Erythroblast (primary cell): ENCODE data around the gene MAN2C1.
A peak's percentile ranks its signal among the peaks of the same experiment; 100 is the strongest.
"Not testable (repeated sequence)": the region's sequence is repeated elsewhere in the genome, so short reads cannot be mapped to it uniquely, and the experiment has no call there.

Experiments used
- DNase-seq, 2 experiments: peaks; one replicate each; lab custom pipeline; 2025; lab: John Stamatoyannopoulos, UW
- GATA1 ChIP-seq: IDR thresholded peaks from 2 replicates; pipeline ENCODE4 v1.6.1; 2011; ENCODE audit warnings: low read depth, mild to moderate bottlenecking, control low read depth, low read length, moderate library complexity
- POLR2A ChIP-seq: IDR thresholded peaks from 2 replicates; pipeline ENCODE4 v1.6.1; 2011; ENCODE audit warnings: mild to moderate bottlenecking, low read length

Gene MAN2C1

GRCh38 chr15:75346796-75347221 is 21.6 kb downstream of the MAN2C1 start, which contains the start of gene NEIL1:
NEIL1 (plus strand) TSS chr15:75347039; CDS start chr15:75348906, 1,867 bp downstream.
- DNase-seq, result no peak
- TF ChIP-seq GATA1 (no peak), POLR2A (no peak)

DNA sequence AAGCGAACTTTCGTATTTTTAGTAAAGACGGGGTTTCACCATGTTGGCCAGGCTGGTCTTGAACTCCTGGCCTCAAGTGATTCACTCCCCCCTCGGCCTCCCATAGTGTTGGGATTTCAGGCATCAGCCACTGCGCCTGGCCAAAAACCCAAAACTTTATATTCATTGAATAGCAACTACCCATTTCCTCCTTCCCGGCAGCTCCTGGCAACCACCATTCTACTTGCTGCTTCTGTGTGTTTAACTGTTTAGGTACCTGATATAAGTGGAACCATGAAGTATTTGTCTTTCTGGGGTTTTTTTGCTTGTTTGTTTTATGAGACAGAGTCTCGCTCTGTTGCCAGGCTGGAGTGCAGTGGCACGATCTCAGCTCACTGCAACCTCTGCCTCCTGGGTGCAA is 24.5 kb downstream of the MAN2C1 start:
- not testable (repeated sequence) for DNase-seq

DNA sequence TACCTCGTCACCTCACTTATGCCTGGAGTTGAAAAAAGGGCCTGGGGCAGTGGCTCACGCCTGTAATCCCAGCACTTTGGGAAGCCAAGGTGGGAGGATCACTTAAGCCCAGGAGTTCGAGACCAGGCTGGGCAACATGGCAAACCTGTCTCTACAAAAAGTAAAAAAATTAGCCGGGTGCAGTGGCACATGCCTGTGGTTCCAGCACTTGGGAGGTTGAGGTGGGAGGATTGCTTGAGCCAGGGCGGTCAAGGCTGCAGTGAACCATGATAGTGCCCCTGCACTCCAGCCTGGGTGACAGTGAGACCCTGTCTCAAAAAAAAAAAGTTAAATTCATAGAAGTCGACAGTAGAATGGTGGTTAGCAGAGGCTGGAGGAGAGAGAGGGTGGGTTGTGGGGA is 26.2 kb downstream of the MAN2C1 start:
- TF ChIP-seq GATA1, result no peak
- TF ChIP-seq POLR2A, result no peak

GRCh38 chr15:75339531-75340240 is 28.7 kb downstream of the MAN2C1 start:
- no peak for DNase-seq
- TF ChIP-seq GATA1 (no peak), POLR2A (no peak)

More for the DNA sequence above, 26.2 kb downstream of the MAN2C1 start:
- no peak for DNase-seq

DNA sequence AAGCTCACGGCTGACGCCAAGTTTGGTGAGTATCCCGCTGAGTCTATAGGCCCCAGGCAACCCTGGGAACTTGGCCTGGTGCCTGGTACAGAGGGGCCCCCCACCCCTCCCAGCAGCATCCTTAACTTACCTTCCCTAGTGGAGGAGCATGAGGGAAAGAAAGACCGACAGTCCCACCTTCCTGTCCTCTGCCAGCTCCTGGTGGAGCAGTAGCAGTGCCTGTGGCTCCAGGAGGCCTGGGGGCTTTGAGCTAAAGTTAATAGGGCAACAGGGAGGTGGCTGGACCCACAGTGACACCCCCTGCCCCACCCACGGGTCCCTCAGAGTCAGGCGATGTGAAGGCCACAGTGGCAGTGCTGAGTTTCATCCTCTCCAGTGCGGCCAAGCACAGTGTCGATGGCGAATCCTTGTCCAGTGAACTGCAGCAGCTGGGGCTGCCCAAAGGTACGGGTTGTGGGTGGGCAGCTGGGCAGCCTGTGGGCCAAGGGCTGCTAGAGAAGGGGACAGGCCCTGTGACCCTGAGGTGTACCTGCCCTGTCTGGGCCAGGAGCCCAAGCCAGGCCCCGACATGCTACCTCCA is 29.7 kb downstream of the MAN2C1 start:
- TF ChIP-seq GATA1, result no peak
- no peak for TF ChIP-seq POLR2A
- no peak for DNase-seq

GRCh38 chr15:75335705-75336355 is 32.6 kb downstream of the MAN2C1 start, which contains the start of gene COMMD4:
COMMD4 (plus strand) TSS chr15:75336063; CDS start chr15:75336090, 27 bp downstream.
- TF ChIP-seq GATA1, result no peak
- peak; percentile 73 for TF ChIP-seq POLR2A
- peak; percentile 94 for DNase-seq

- DNase-seq, result no peak
- no peak for TF ChIP-seq POLR2A
- no peak for TF ChIP-seq GATA1
Observed at GRCh38 chr15:75335313-75335704, 33.1 kb downstream of the MAN2C1 start.

DNA sequence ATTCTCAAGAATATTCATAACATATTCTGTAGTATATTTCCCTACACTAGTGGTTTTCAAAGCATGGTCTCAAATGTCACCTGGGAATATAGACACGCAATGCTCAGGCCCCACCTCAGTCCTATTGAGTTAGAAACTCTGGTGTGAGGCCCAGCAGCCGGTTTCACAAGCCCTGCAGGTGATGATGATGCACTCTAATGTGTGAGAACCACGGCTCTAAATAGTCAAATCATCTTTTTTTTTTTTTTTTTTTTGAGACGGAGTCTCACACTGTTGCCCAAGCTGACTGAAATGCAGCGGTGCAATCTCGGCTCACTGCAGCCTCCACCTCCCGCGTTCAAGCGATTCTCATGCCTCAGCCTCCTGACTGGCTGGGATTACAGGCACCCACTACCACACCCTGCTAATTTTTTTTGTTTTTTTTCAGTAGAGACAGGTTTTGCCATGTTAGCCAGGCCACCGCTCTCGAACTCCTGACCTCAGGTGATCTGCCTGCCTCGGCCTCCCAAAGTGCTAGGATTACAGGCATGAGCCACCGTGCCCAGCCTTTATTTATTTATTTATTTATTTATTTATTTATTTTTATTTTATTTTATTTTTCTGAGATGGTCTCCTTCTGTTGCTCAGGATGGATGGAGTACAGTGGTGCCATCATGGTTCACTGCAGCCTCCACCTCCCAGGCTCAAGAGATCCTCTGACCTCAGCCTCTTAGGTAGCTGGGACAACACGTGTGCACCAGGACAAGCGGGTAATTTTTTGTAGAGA is 34.6 kb downstream of the MAN2C1 start:
- DNase-seq, result not testable (repeated sequence)

DNA sequence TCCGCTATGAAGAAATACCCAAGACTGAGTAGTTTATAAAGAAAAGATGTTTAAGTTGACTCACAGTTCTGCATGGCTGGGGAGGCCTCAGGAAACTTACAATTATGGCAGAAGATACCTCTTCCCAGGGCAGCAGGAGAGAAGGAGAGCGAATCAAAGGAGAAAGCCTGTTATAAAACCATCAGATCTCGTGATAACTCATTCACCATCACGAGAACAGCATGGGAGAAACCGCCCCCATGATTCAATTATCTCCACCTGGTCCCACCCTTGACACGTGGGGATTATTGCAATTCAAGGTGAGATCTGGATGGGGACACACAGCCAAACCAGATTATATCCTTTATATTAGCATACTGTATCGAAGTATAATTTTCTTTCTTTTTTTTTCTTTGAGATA is 36.3 kb downstream of the MAN2C1 start:
- not testable (repeated sequence) for DNase-seq

- TF ChIP-seq GATA1 (no peak), POLR2A (no peak)
- no peak for DNase-seq
Observed at GRCh38 chr15:75329571-75329970, 38.8 kb downstream of the MAN2C1 start.

DNA sequence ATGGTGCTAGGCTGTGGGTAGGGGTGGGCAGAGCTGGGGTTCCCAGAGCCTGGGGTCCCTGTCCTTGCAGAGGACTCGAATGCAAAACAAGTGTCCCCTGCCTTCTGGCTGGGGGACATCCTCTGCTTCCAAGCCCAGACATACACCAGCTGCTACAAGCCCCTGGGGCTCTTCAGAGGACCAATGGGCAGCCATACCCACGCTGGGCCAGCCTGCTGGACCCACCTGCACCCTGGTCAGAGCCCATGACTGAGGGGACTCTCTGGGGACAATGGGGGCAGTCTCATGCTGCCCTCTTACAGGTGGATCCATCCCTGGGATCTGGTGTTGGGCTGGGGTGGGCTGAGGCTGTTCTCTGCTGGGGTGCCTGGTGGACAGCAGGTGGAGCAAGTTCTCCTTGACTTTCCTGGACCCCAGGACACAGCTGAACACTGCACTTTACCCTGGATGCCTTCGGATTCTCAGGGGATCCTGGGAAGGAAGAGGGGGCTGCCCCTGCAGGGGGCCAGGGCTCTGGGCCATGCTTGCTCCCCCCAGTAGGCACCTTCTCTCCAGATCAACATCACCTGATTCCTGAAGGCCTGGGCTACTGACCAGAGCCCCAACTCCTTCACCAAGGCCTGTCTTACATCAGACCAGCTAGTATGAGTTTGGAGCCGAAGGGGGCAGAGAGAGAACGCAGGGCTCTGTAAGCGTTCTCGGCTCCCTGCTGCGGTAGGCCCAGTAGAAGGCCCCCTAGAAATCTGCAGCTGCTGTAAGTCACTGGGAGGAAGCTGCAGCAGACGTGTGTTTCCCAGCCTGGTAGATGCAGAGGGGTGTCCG is 39.7 kb downstream of the MAN2C1 start:
- no peak for DNase-seq
- TF ChIP-seq POLR2A, result no peak
- no peak for TF ChIP-seq GATA1

DNA sequence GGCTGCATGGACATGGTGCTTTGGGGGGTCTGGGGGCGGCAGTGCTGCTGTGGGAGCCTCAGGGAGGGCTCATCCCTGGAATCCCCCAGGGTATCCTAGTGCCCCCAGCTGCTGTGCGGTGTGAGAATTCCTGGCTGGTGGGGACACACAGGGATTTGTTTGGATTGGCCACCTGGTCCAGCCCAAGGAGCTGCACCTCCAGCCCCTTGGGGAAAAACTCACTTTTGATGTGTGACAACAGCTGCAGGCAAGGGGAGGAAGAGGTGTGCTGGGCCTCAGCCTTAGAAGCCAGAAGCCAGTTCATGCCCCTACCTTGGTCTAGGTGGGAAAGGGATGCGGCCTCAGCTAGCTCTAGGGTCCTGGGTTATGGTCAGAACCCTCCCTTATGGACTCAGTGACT is 40.9 kb downstream of the MAN2C1 start:
- TF ChIP-seq POLR2A, result no peak
- no peak for TF ChIP-seq GATA1
- DNase-seq, result no peak

- TF ChIP-seq POLR2A, result no peak
- DNase-seq, result no peak
Observed at GRCh38 chr15:75327005-75327404, 41.4 kb downstream of the MAN2C1 start.
